DND-41 (cell line): Measurements from ENCODE around the gene DYNC1I1.

Experiments
- ATAC-seq: fragments of 200-7000 bp; cut with Tn5 transposase; 3 replicates; pipeline ENCODE4 v1.9.1; 2021; ENCODE audit warnings: low read depth; ENCODE audit not compliant: insufficient read depth
- DNase-seq: peaks from one replicate; pipeline ENCODE4 v3.0.0-alpha.2; 2020
- H2AFZ ChIP-seq: 2 replicates; pipeline ENCODE4 v1.6.0; 2012; ENCODE audit warnings: low read depth, low read length
- H3K27ac ChIP-seq: 2 replicates; pipeline ENCODE4 v1.5.1; 2012; ENCODE audit warnings: low read length, inconsistent platforms
- H3K27me3 ChIP-seq: fragments of 200-600 bp; sonication (generic); 2 replicates; pipeline ENCODE4 v1.6.0; 2012; ENCODE audit warnings: low read length, mild to moderate bottlenecking, inconsistent platforms; ENCODE audit not compliant: insufficient read depth, poor library complexity
- H3K36me3 ChIP-seq: 2 replicates; pipeline ENCODE4 v1.5.1; 2012; ENCODE audit warnings: low read length, inconsistent platforms; ENCODE audit not compliant: insufficient read depth
- H3K4me1 ChIP-seq: 2 replicates; pipeline ENCODE4 v1.5.1; 2012; ENCODE audit warnings: mild to moderate bottlenecking, low read length; ENCODE audit not compliant: insufficient read depth
- H3K4me2 ChIP-seq: 2 replicates; pipeline ENCODE4 v1.6.0; 2012; ENCODE audit warnings: mild to moderate bottlenecking, moderate library complexity, low read length, inconsistent platforms; ENCODE audit not compliant: insufficient read depth
- H3K4me3 ChIP-seq, 2 experiments: fragments of 200-600 bp in 1 of 2; shearing (Covaris generic) in 1 of 2; 2 replicates each; pipeline ENCODE4 v1.5.1; 2012 to 2016; ENCODE audit warnings: inconsistent platforms in 2 of 2, low read length in 2 of 2, mild to moderate bottlenecking in 2 of 2, low read depth in 1 of 2, moderate library complexity in 1 of 2
- H3K79me2 ChIP-seq: 2 replicates; pipeline ENCODE4 v1.6.0; 2012; ENCODE audit warnings: low read length, inconsistent platforms; ENCODE audit not compliant: insufficient read depth
- H3K9ac ChIP-seq: 2 replicates; pipeline ENCODE4 v1.6.0; 2012; ENCODE audit warnings: low read depth, mild to moderate bottlenecking, inconsistent platforms, low read length, moderate library complexity
- H3K9me3 ChIP-seq: 2 replicates; pipeline ENCODE4 v1.5.1; 2012; ENCODE audit warnings: low read length, moderate library complexity, mild to moderate bottlenecking, inconsistent platforms; ENCODE audit not compliant: insufficient read depth, severe bottlenecking
- H4K20me1 ChIP-seq: 2 replicates; pipeline ENCODE4 v1.6.0; 2012; ENCODE audit warnings: low read length; ENCODE audit not compliant: insufficient read depth
- EZH2 ChIP-seq: IDR thresholded peaks from 3 replicates; pipeline ENCODE4 v1.6.1; 2012; ENCODE audit warnings: borderline replicate concordance, low read depth, mild to moderate bottlenecking, moderate library complexity, low read length, inconsistent platforms; ENCODE audit not compliant: severe bottlenecking
- TF ChIP-seq, protein P1 (sequence below): IDR thresholded peaks from 2 replicates; pipeline ENCODE4 v1.5.1; 2012; ENCODE audit warnings: borderline replicate concordance, low read length, moderate library complexity, mild to moderate bottlenecking; ENCODE audit not compliant: poor library complexity, severe bottlenecking; ENCODE audit errors: extremely low read depth

Gene DYNC1I1

DNA sequence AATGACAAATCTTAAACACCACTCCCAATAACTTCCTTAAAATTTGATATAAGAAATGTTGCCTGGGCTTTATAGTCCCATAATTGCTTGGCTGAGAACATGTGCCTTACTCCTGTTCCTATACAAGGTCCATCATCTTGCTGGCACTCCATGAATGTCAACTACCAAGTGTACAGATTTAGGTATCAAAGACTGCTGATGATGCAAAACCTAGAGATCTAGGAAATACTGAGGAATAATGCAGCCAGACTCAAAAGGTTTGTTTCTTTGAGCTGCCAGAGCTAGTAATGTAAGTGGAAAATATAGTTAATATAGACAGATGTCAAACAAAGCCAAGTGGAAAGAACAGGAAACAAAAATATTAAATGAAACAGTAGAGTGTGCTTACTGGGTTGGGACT lies 121.1 kb downstream of the DYNC1I1 start:
- Histone ChIP-seq H2AFZ (no peak overlapping the region), H4K20me1 (no peaks in the 10 kb centered on the region), H3K9me3 (no peaks in the 10 kb centered on the region), H3K4me2 (no peak overlapping the region), H3K36me3 (no peaks in the 10 kb centered on the region), H3K4me3 (no peak overlapping the region), H3K9ac (no peak overlapping the region), H3K27me3 (peaks cover 3% of the 10 kb centered on the region), H3K4me1 (no peaks in the 10 kb centered on the region), H3K79me2 (no peaks in the 10 kb centered on the region), H3K27ac (no peak overlapping the region)
- no peak for DNase-seq
- no peak for ATAC-seq
- TF ChIP-seq EZH2, result no peak
- TF ChIP-seq, protein P1, sequence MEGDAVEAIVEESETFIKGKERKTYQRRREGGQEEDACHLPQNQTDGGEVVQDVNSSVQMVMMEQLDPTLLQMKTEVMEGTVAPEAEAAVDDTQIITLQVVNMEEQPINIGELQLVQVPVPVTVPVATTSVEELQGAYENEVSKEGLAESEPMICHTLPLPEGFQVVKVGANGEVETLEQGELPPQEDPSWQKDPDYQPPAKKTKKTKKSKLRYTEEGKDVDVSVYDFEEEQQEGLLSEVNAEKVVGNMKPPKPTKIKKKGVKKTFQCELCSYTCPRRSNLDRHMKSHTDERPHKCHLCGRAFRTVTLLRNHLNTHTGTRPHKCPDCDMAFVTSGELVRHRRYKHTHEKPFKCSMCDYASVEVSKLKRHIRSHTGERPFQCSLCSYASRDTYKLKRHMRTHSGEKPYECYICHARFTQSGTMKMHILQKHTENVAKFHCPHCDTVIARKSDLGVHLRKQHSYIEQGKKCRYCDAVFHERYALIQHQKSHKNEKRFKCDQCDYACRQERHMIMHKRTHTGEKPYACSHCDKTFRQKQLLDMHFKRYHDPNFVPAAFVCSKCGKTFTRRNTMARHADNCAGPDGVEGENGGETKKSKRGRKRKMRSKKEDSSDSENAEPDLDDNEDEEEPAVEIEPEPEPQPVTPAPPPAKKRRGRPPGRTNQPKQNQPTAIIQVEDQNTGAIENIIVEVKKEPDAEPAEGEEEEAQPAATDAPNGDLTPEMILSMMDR, result no peak

DNA sequence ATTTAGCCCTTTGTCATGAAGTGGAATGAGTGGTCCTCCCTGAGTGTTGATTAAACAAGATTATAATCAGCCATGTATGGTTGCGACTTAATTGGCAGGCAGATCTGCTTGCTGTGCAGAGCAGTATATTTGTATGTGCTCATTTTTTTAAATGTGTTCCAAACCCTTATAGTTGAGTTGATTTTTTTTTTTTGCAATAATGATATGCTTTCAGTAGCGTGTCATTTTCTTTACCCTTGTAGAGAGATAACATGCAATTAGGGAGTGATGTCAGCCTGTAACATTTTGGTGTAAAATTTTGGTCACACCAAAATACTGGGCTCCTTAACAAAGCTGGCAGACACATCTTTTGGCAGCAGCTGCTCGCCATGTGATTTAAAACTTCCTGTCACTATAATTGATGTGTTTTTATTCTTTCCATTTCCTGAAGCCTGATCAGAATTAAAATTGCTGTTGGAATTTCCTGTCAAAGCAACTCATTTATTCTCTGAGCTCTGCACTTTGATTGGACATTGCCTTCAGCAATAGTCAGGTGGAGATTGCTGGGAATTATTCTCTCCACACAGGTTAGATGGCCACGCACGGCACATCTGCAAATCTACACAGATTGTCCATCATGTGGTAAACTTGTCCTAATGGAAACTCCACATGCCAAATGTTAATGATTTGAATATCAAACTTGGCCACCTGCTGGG lies 125.3 kb downstream of the DYNC1I1 start:
- H3K9ac ChIP-seq, result no peak overlapping the region
- no peaks in the 10 kb centered on the region for H3K79me2 ChIP-seq
- no peak overlapping the region for H3K4me3 ChIP-seq
- no peaks in the 10 kb centered on the region for H3K9me3 ChIP-seq
- H3K27me3 ChIP-seq, result peaks cover 3% of the 10 kb centered on the region
- DNase-seq (no peak), ATAC-seq (no peak)
- H3K27ac ChIP-seq, result no peak overlapping the region
- TF ChIP-seq EZH2, result no peak
- TF ChIP-seq, protein P1, result no peak
- H3K4me1 ChIP-seq, result no peaks in the 10 kb centered on the region
- no peaks in the 10 kb centered on the region for H4K20me1 ChIP-seq
- no peak overlapping the region for H3K4me2 ChIP-seq
- no peaks in the 10 kb centered on the region for H3K36me3 ChIP-seq
- H2AFZ ChIP-seq, result no peak overlapping the region

DNA sequence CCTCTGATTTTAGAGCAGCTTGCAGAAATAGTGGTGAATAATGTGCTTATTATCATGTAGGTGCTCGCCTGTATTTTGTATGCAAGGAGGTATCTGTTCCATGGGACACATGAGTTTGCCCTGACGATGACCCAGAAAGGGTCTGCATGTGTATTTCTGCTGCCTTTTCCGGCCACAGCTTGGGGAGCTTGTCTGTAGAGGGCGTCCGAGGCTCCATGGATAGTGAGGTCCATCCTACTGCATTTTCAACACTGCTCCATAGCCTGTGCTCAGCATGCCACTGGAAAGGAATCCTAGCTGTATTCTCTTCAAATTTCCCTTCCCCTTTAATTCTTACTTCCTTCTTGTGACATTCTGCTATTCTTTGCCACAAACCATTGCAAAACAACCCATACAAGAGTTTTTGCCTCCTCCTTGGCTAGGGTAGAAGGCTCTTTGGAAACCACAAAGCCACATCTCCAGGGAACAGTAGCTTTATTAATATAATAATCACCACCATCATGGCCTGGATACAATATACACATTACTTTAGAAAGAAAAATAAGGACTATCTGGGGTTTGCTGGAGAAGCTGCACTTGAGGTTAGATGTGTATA lies 127.7 kb downstream of the DYNC1I1 start:
- H3K9me3 ChIP-seq, result no peaks in the 10 kb centered on the region
- ATAC-seq (no peak), DNase-seq (no peak)
- H3K4me3 ChIP-seq, result no peak overlapping the region
- no peaks in the 10 kb centered on the region for H3K4me1 ChIP-seq
- no peak overlapping the region for H3K4me2 ChIP-seq
- no peaks in the 10 kb centered on the region for H3K36me3 ChIP-seq
- no peak overlapping the region for H3K9ac ChIP-seq
- H2AFZ ChIP-seq, result no peak overlapping the region
- no peak overlapping the region for H3K27ac ChIP-seq
- TF ChIP-seq, protein P1, result no peak
- TF ChIP-seq EZH2, result no peak
- H4K20me1 ChIP-seq, result no peaks in the 10 kb centered on the region
- H3K27me3 ChIP-seq, result peaks cover 3% of the 10 kb centered on the region
- no peaks in the 10 kb centered on the region for H3K79me2 ChIP-seq
